Endodermal cell (in vitro differentiated cells): ENCODE data around the gene ZNF471. TPM values are rescaled to one million over a fixed set of nuclear protein-coding genes. Genes with fewer than 3 reads are reported as not detected.

Experiments
- DNase-seq: peaks from one replicate; pipeline ENCODE4 v3.0.0-alpha.2; 2017
- H3K27ac ChIP-seq: 2 replicates; pipeline ENCODE4 v1.5.1; 2013; ENCODE audit warnings: mild to moderate bottlenecking, low read depth, low read length, moderate library complexity
- H3K27me3 ChIP-seq: 2 replicates; pipeline ENCODE4 v1.6.1; 2013; ENCODE audit warnings: mild to moderate bottlenecking, low read length, moderate library complexity; ENCODE audit not compliant: insufficient read depth, control insufficient read depth, poor library complexity, severe bottlenecking
- H3K36me3 ChIP-seq: 2 replicates; pipeline ENCODE4 v1.7.0; 2013; ENCODE audit warnings: mild to moderate bottlenecking, low read length, moderate library complexity; ENCODE audit not compliant: control insufficient read depth, insufficient read depth
- H3K4me1 ChIP-seq: one replicate; pipeline ENCODE4 v1.7.0; 2013; ENCODE audit warnings: low read length; ENCODE audit not compliant: control insufficient read depth, insufficient read depth
- H3K4me3 ChIP-seq: 2 replicates; pipeline ENCODE4 v1.5.1; 2013; ENCODE audit warnings: mild to moderate bottlenecking, low read length, moderate library complexity
- H3K9ac ChIP-seq: 2 replicates; pipeline ENCODE4 v1.6.1; 2013; ENCODE audit warnings: mild to moderate bottlenecking, low read length, moderate library complexity; ENCODE audit not compliant: poor library complexity, severe bottlenecking; ENCODE audit errors: extremely low read depth
- H3K9me3 ChIP-seq: 2 replicates; pipeline ENCODE4 v1.6.1; 2013; ENCODE audit warnings: mild to moderate bottlenecking, low read length, moderate library complexity; ENCODE audit not compliant: control insufficient read depth
- H3K27ac Mint-ChIP-seq: 2 replicates; pipeline ENCODE4 v1.8.0; 2020; ENCODE audit warnings: mixed read lengths
- H3K27me3 Mint-ChIP-seq: 2 replicates; pipeline ENCODE4 v1.8.0; 2021; ENCODE audit warnings: mild to moderate bottlenecking, mixed read lengths; ENCODE audit not compliant: insufficient read depth
- H3K36me3 Mint-ChIP-seq: 2 replicates; pipeline ENCODE4 v1.8.0; 2020; ENCODE audit warnings: low read depth, mixed read lengths
- H3K4me1 Mint-ChIP-seq: 2 replicates; pipeline ENCODE4 v1.8.0; 2020; ENCODE audit warnings: mixed read lengths
- H3K4me3 Mint-ChIP-seq: 2 replicates; pipeline ENCODE4 v1.8.0; 2020; ENCODE audit warnings: mild to moderate bottlenecking, moderate library complexity, mixed read lengths
- H3K9me3 Mint-ChIP-seq: 2 replicates; pipeline ENCODE4 v1.8.0; 2020; ENCODE audit warnings: mild to moderate bottlenecking, mixed read lengths
- CTCF ChIP-seq: fragments of 200-600 bp; sonication (generic); conservative IDR thresholded peaks from 2 replicates; pipeline ENCODE4 v1.5.0; 2021; ENCODE audit warnings: antibody characterized with exemption, mild to moderate bottlenecking
- WGBS, 2 experiments: methylation state at CpG; one replicate each; pipeline versions ENCODE4 v1.1.5 to v1.1.7; 2013; ENCODE audit warnings: missing lambda C conversion rate in 2 of 2, mixed read lengths in 1 of 2; ENCODE audit not compliant: insufficient coverage in 1 of 2, insufficient read length in 1 of 2; 5-methylcytosine and 5-hydroxymethylcytosine counted together
- total RNA-seq, 2 donors: library from RNA; stranded (reverse); fragmentation: NEBNext Ultra II Directional in 1 of 2; extraction: Animal tissue kit (Norgen Biotek cat#: 25700) in 1 of 2; gene quantifications; 2 replicates in 1 of 2; 3 replicates in 1 of 2; pipeline ENCODE4 v1.2.1, GENCODE V29; 2021

The ZNF471 gene
- total RNA-seq, 2 donors from 2014 or later, result 0.07 to 3.8 TPM

GRCh38 chr19:56567274-56568120, 59.8 kb downstream of the ZNF471 start, which contains the start of gene ZNF470:
ZNF470 (plus strand) TSS chr19:56567468; CDS start chr19:56570312, 2,844 bp downstream.
- H3K9me3 Mint-ChIP-seq, result peaks cover 92% of the 10 kb centered on the region
- WGBS, 2 experiments, result 6 to 19% methylated on average over 17 to 66 of the region's 66 CpGs
- peak; percentile 96 for DNase-seq
- peak within 1 kb of the TSS; percentile 98 for H3K4me3 Mint-ChIP-seq
- H3K4me1 ChIP-seq, result no peaks in the 10 kb centered on the region
- no peak within 1 kb of the TSS for H3K9ac ChIP-seq
- H3K27me3 Mint-ChIP-seq, result no peaks in the 10 kb centered on the region
- H3K36me3 Mint-ChIP-seq, result peaks cover 62% of the 10 kb centered on the region
- no peaks in the 10 kb centered on the region for H3K27me3 ChIP-seq
- peak within 1 kb of the TSS; percentile 90 for H3K27ac Mint-ChIP-seq
- peaks cover 37% of the 10 kb centered on the region for H3K36me3 ChIP-seq
- no peak for TF ChIP-seq CTCF
- no peak within 1 kb of the TSS for H3K27ac ChIP-seq
- peak within 1 kb of the TSS; percentile 90 for H3K4me3 ChIP-seq
- peaks cover 87% of the 10 kb centered on the region for H3K9me3 ChIP-seq
- no peaks in the 10 kb centered on the region for H3K4me1 Mint-ChIP-seq

GRCh38 chr19:56572589-56572988, 64.9 kb downstream of the ZNF471 start:
- DNase-seq, result no peak
- Histone ChIP-seq H3K4me1 (no peaks in the 10 kb centered on the region), H3K9ac (no peak overlapping the region), H3K27ac (no peak overlapping the region), H3K9me3 (peaks cover 95% of the 10 kb centered on the region), H3K27me3 (no peaks in the 10 kb centered on the region), H3K4me3 (peak overlapping the region; percentile 69), H3K36me3 (peaks cover 88% of the 10 kb centered on the region)
- Mint-ChIP-seq H3K4me3 (no peak overlapping the region), H3K4me1 (no peaks in the 10 kb centered on the region), H3K27me3 (no peaks in the 10 kb centered on the region), H3K36me3 (peaks cover 90% of the 10 kb centered on the region), H3K9me3 (peaks cover 93% of the 10 kb centered on the region), H3K27ac (no peak overlapping the region)
- TF ChIP-seq CTCF, result no peak
- 50 to 100% methylated on average over 1 to 2 of the region's 2 CpGs for WGBS, 2 experiments

GRCh38 chr19:56573914-56574313, 66.3 kb downstream of the ZNF471 start:
- no peak for DNase-seq
- peak overlapping the region; percentile 69 for H3K4me3 ChIP-seq
- Mint-ChIP-seq H3K4me1 (no peaks in the 10 kb centered on the region), H3K4me3 (no peak overlapping the region), H3K36me3 (peaks cover 91% of the 10 kb centered on the region), H3K27ac (no peak overlapping the region), H3K9me3 (peaks cover 93% of the 10 kb centered on the region), H3K27me3 (no peaks in the 10 kb centered on the region)
- peaks cover 97% of the 10 kb centered on the region for H3K9me3 ChIP-seq
- H3K36me3 ChIP-seq, result peaks cover 90% of the 10 kb centered on the region
- TF ChIP-seq CTCF, result no peak
- no peaks in the 10 kb centered on the region for H3K4me1 ChIP-seq
- no peak overlapping the region for H3K27ac ChIP-seq
- no peaks in the 10 kb centered on the region for H3K27me3 ChIP-seq
- no peak overlapping the region for H3K9ac ChIP-seq
- WGBS, 2 experiments, result 92 to 97% methylated on average over 3 of the region's 3 CpGs
